Right renal cortex interstitium (tissue), 3 donors: Measurements from ENCODE around the gene HMGCR. TPM values are rescaled to one million over a fixed set of nuclear protein-coding genes. Genes with fewer than 3 reads are reported as not detected.
"Not testable (repeated sequence)": the region's sequence is repeated elsewhere in the genome, so short reads cannot be mapped to it uniquely, and the experiment has no call there.

Experiments used
- DNase-seq, 3 donors: peaks; one replicate each; pipeline ENCODE4 v3.0.0-alpha.2; 2013; ENCODE audit warnings: low read depth in 3 of 3, low spot score in 2 of 3
- polyA plus RNA-seq, 3 donors: library from polyadenylated mRNA; unstranded; fragments of 120-200 nt; gene quantifications; one replicate each; pipeline ENCODE4 v1.2.1, GENCODE V29; 2013; ENCODE audit not compliant: insufficient read length in 3 of 3

Gene HMGCR
- polyA plus RNA-seq = 10 to 100 TPM; 81.7 to 95.6 (median 86.2) TPM

GRCh38 chr5:75336615-75337336, at the start of gene HMGCR:
HMGCR (plus strand) TSS chr5:75337220; CDS start chr5:75342606, 5,386 bp downstream.
- peak; percentile 95 to 97 (median 97) for DNase-seq

- DNase-seq = not testable (repeated sequence)
Measured at GRCh38 chr5:75291844-75292243, 45.2 kb upstream of the HMGCR start.

- no peak for DNase-seq
Measured at GRCh38 chr5:75300084-75300483, 36.9 kb upstream of the HMGCR start.

- DNase-seq = no peak
Measured at GRCh38 chr5:75303419-75303818, 33.6 kb upstream of the HMGCR start.

- DNase-seq = not testable (repeated sequence)
Measured at GRCh38 chr5:75304486-75304885, 32.5 kb upstream of the HMGCR start.

GRCh38 chr5:75306746-75307145, 30.3 kb upstream of the HMGCR start:
- DNase-seq = no peak

GRCh38 chr5:75310212-75310611, 26.8 kb upstream of the HMGCR start:
- DNase-seq = no peak

- DNase-seq = not testable (repeated sequence)
Measured at GRCh38 chr5:75319148-75319547, 17.9 kb upstream of the HMGCR start.

GRCh38 chr5:75319638-75320037, 17.4 kb upstream of the HMGCR start:
- no peak for DNase-seq

GRCh38 chr5:75320371-75320770, 16.6 kb upstream of the HMGCR start:
- no peak for DNase-seq

GRCh38 chr5:75322066-75322465, 15.0 kb upstream of the HMGCR start:
- no peak for DNase-seq

- no peak for DNase-seq
Measured at GRCh38 chr5:75324791-75325190, 12.2 kb upstream of the HMGCR start.

GRCh38 chr5:75325242-75325641, 11.8 kb upstream of the HMGCR start:
- no peak for DNase-seq

GRCh38 chr5:75330404-75330803, 6.6 kb upstream of the HMGCR start:
- DNase-seq = no peak

- no peak for DNase-seq
Measured at GRCh38 chr5:75331095-75332090, 5.6 kb upstream of the HMGCR start.

GRCh38 chr5:75333759-75334158, 3.3 kb upstream of the HMGCR start:
- not testable (repeated sequence) for DNase-seq

GRCh38 chr5:75334413-75334812, 2.6 kb upstream of the HMGCR start:
- not testable (repeated sequence) for DNase-seq

- no peak for DNase-seq
Measured at GRCh38 chr5:75335486-75335885, 1.5 kb upstream of the HMGCR start.

- DNase-seq = peak; percentile 45 to 74 (median 48)
Measured at GRCh38 chr5:75335952-75336614, 937 bp upstream of the HMGCR start.

GRCh38 chr5:75337366-75338021, 474 bp downstream of the HMGCR start:
- DNase-seq = peak in 1 of 3 donors; percentile 12
